Measurements from ENCODE around the gene CDK15. TPM values are rescaled to one million over a fixed set of nuclear protein-coding genes. Genes with fewer than 3 reads are reported as not detected.

CDK15 gene
- total and polyA plus RNA-seq, 8 donors, result 0.20 to 0.84 (median 0.43) TPM

- ATAC-seq (no peak), DNase-seq (no peak)
- H3K27ac ChIP-seq, result no peak overlapping the region
- no peaks in the 10 kb centered on the region for H3K9me3 ChIP-seq
- no peaks in the 10 kb centered on the region for H3K36me3 ChIP-seq
- H3K4me3 ChIP-seq, result no peak overlapping the region
- intact Hi-C loops (cut with DNase I), result no loop called here
- TF ChIP-seq CTCF (IDR thresholded peaks at IDR 0.05), result no peak
- H3K4me1 ChIP-seq, result peaks cover 3 to 5% of the 10 kb centered on the region in 2 donors
- H3K27me3 ChIP-seq, result no peaks in the 10 kb centered on the region
Observed at GRCh38 chr2:201907563-201907881, 101.2 kb downstream of the CDK15 start.

GRCh38 chr2:201908901-201909300, 102.6 kb downstream of the CDK15 start:
- Histone ChIP-seq H3K27ac (no peak overlapping the region), H3K9me3 (no peaks in the 10 kb centered on the region), H3K4me3 (no peak overlapping the region), H3K27me3 (no peaks in the 10 kb centered on the region), H3K36me3 (no peaks in the 10 kb centered on the region), H3K4me1 (peaks cover 3 to 5% of the 10 kb centered on the region in 2 donors)
- no peak for TF ChIP-seq CTCF (IDR thresholded peaks at IDR 0.05)
- intact Hi-C loops (cut with DNase I), result no loop called here
- ATAC-seq (no peak), DNase-seq (no peak)

GRCh38 chr2:201909348-201909747, 103.0 kb downstream of the CDK15 start:
- no peaks in the 10 kb centered on the region for H3K36me3 ChIP-seq
- H3K27ac ChIP-seq, result no peak overlapping the region
- ATAC-seq (peak; percentile 33), DNase-seq (no peak)
- no peaks in the 10 kb centered on the region for H3K9me3 ChIP-seq
- intact Hi-C loops (cut with DNase I), result no loop called here
- no peak overlapping the region for H3K4me3 ChIP-seq
- H3K27me3 ChIP-seq, result no peaks in the 10 kb centered on the region
- peaks cover 3 to 5% of the 10 kb centered on the region in 2 donors for H3K4me1 ChIP-seq
- no peak for TF ChIP-seq CTCF (IDR thresholded peaks at IDR 0.05)

- H3K4me3 ChIP-seq, result no peak overlapping the region
- H3K27ac ChIP-seq, result no peak overlapping the region
- no peak for TF ChIP-seq CTCF (IDR thresholded peaks at IDR 0.05)
- no peaks in the 10 kb centered on the region for H3K27me3 ChIP-seq
- ATAC-seq (peak; percentile 21), DNase-seq (peak in 2 of 4 donors; percentile 51 to 78)
- intact Hi-C loops (cut with DNase I), result no loop called here
- H3K4me1 ChIP-seq, result peaks cover 3 to 5% of the 10 kb centered on the region in 2 donors
- no peaks in the 10 kb centered on the region for H3K9me3 ChIP-seq
- no peaks in the 10 kb centered on the region for H3K36me3 ChIP-seq
Observed at GRCh38 chr2:201909961-201910361, 103.6 kb downstream of the CDK15 start.

- DNase-seq, result no peak
Observed at GRCh38 chr2:201911372-201911771, 105.0 kb downstream of the CDK15 start.

More at GRCh38 chr2:201911372-201911771, 105.0 kb downstream of the CDK15 start:
- H3K36me3 ChIP-seq, result no peaks in the 10 kb centered on the region
- H3K4me3 ChIP-seq, result no peak overlapping the region
- no peak for ATAC-seq
- H3K4me1 ChIP-seq, result peaks cover 3 to 5% of the 10 kb centered on the region in 2 donors
- no peaks in the 10 kb centered on the region for H3K27me3 ChIP-seq
- TF ChIP-seq CTCF (IDR thresholded peaks at IDR 0.05), result no peak
- intact Hi-C loops (cut with DNase I), result no loop called here
- H3K27ac ChIP-seq, result no peak overlapping the region
- no peaks in the 10 kb centered on the region for H3K9me3 ChIP-seq

Data from left lung (tissue), 10 donors.